GM19438 (cell line): Measurements from ENCODE around the gene C1QA.
"Not testable (repeated sequence)": the region's sequence is repeated elsewhere in the genome, so short reads cannot be mapped to it uniquely, and the experiment has no call there.

Experiments used
- ATAC-seq: cut with Tn5 transposase; IDR thresholded peaks from one replicate; pipeline ENCODE4 v1.9.1; 2021; ENCODE audit warnings: low read depth; ENCODE audit not compliant: unreplicated experiment

C1QA gene

DNA sequence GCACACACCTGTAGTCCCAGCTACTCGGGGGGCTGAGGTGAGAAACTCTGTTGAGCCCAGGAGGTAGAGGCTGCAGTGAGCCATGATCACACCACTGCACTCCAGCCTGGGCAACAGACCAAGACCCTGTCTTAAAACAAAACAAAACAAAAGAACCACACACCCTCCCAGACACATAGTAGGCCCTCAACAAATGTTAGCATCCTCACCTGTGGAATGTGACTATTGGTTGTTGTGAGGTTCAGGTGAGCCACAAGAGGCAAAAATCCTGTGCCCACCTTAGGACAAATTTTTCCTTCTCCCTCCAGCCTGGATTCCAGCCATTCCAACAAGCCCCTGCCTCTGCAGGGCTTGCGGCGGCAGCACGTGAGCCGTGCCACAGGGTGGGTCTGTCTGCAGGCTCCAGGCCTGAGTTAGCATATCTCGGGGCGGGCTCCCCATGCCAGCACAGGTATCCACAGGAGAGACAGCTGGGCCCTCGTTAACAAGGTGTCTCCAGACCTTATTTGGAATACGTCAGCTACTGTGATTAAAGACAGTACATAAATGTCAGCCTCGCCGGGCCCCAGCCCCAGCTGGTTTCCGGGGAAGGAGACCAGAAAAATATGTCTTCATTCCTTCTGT lies 34.0 kb downstream of the C1QA start:
- no peak for ATAC-seq

DNA sequence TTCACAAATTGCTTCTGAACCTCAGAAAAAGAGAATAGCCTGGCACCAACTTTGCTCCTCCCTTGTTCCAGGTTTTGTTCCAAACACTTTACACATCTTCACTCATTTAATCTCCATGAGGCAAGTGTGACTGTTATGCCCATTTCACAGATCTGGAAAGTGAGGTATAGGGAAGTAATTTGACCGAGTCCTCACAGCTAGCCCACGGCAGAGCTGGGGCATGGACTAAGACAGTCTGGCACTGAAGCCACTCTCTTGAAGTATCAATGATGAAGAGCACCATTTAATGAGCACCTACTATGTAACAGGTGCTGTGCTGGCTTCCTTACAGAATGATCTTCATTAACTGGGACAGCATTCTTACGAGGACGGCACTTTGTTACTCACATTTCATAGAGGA lies 35.6 kb downstream of the C1QA start:
- ATAC-seq, result no peak

- no peak for ATAC-seq
These were observed 37.3 kb downstream of the C1QA start for GRCh38 chr1:22673486-22674409.

DNA sequence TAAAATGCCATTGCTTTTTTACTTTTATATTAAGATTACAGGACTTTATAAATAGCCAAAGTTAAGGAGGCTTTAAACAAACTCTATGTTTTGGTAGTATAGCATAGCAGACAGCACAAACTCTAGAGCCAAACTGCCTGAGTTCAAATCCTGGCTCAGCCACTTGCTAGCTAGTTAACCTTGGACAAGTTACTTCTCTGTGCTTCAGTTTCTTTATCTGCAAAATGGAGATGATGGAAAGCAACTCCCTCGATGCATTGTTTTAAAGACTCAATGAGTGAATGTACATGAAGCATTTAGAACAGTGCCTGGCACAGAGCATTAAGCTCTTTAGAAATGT lies 38.0 kb downstream of the C1QA start:
- ATAC-seq, result no peak

DNA sequence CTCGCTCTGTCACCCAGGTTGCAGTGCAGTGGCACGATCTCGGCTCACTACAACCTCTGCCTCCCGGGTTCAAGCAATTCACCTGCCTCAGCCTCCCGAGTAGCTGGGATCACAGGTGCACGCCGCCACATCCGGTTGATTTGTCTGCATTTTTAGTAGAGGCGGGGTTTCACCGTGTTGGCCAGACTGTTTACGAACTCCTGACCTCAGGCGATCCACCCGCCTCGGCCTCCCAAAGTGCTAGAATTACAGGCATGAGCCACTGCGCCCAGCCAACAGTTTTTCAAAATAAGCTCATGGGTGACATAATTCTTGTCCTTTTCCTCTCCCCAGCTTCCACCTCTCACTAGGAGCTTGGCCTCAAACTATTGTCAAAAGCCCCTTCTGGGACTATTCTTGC lies 39.7 kb downstream of the C1QA start:
- not testable (repeated sequence) for ATAC-seq

- ATAC-seq, result no peak
These were observed 40.6 kb downstream of the C1QA start for GRCh38 chr1:22676916-22677583.

- ATAC-seq, result no peak
These were observed 41.8 kb downstream of the C1QA start for GRCh38 chr1:22677931-22678896.

DNA sequence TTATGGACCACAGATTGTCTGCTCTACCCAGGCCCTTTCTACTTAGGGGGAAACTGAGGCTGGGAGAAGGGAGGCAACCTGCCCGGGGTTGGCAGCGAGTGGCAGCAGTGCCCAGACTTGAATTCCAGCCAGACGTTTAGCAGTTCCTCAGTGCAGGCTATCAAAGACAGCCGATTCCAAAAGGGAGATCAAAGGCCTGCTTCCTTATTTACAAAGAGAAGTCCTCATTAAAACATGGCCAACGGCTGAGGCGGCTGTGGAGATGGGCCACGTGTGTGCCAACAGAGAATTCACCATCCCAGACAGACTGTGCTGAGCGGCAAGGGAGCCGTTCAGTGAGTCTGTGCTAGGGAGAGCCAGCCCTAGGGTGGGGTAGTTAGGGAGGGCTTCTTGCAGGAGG lies 44.3 kb downstream of the C1QA start:
- no peak for ATAC-seq

DNA sequence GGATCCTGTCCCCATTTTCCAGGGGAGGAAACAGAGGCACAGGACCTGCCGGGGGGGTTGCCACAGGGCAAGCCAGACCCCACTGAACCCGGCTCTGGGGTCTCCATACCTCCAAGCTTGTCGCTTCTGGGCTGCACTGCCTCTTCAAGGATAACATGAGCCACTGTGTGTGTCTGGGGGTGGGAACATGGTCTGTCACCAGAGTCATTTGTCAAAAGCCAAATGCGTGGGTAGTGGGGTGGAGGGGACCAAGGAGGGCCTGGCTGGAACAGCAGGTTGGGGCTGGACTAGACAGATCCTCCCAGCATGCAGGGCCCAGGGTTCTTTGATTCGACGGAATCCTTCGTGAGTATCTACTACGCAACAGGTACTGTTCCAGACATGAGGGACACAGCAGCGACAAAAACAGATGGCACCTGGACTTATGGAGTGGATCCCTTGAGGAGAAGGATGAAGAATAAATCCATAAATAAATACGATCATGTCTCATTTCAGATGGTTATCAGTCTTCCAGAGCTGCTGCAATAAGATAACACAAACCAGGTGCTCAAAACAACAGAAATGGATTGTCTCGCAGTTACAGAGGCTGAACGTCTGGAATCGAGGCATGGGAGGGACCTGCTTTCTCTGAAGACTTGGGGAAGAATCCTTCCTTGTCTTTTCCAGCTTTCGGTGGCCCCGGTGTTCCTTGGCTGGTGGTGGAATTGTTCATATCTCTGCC lies 45.3 kb downstream of the C1QA start:
- no peak for ATAC-seq

GRCh38 chr1:22683547-22683946 lies 47.1 kb downstream of the C1QA start:
- ATAC-seq, result no peak

DNA sequence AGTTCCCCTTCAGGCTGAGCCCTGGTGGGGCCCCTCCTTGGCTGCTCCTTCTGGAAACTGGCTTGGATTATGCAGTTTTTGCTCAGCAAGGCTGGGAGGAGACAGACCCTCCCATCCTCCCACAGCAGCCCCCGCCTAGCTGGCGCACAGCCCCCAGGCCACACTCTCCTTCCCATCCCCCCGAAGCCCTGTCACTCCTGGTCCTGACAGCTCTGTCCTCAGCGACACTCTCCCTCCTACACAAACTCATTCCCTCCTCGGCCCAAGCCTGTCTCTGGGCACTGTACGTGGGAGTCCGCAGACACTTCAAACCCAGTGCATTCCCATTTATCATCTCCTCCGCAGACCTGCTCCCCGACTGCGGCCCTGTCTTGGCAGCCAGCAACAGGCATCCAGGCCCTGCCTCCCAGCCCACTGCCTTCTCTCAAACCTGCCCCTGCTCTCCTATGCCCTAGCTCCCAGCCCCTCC lies 49.2 kb downstream of the C1QA start:
- ATAC-seq, result no peak

GRCh38 chr1:22687191-22687590 lies 50.8 kb downstream of the C1QA start:
- ATAC-seq, result no peak

- no peak for ATAC-seq
These were observed 52.0 kb downstream of the C1QA start for GRCh38 chr1:22688466-22688865.
